HG03442 (cell line): Measurements from ENCODE around the gene BAG2.

Source experiments
- ATAC-seq: cut with Tn5 transposase; IDR thresholded peaks from one replicate; pipeline ENCODE4 v1.9.1; 2021; ENCODE audit warnings: mild to moderate bottlenecking, moderate library complexity; ENCODE audit not compliant: unreplicated experiment

The BAG2 gene

GRCh38 chr6:57173886-57174510 lies 1.9 kb downstream of the BAG2 start:
- ATAC-seq: no peak

- ATAC-seq: no peak
These were observed 2.4 kb downstream of the BAG2 start for GRCh38 chr6:57174511-57174907.

- no peak for ATAC-seq
These were observed 5.6 kb downstream of the BAG2 start for GRCh38 chr6:57177545-57178265.

GRCh38 chr6:57180596-57180995 lies 8.5 kb downstream of the BAG2 start:
- ATAC-seq: no peak

GRCh38 chr6:57182017-57182432 lies 9.9 kb downstream of the BAG2 start:
- ATAC-seq: no peak

GRCh38 chr6:57183336-57183735 lies 11.2 kb downstream of the BAG2 start:
- no peak for ATAC-seq

GRCh38 chr6:57190140-57190539 lies 18.0 kb downstream of the BAG2 start:
- no peak for ATAC-seq

GRCh38 chr6:57193177-57193576 lies 21.1 kb downstream of the BAG2 start:
- no peak for ATAC-seq

GRCh38 chr6:57195457-57195856 lies 23.3 kb downstream of the BAG2 start:
- no peak for ATAC-seq

GRCh38 chr6:57198926-57199636 lies 27.0 kb downstream of the BAG2 start:
- ATAC-seq: no peak

- no peak for ATAC-seq
These were observed 29.6 kb downstream of the BAG2 start for GRCh38 chr6:57201718-57202117.

- ATAC-seq: no peak
These were observed 33.6 kb downstream of the BAG2 start for GRCh38 chr6:57205550-57206328.

GRCh38 chr6:57207141-57207540 lies 35.0 kb downstream of the BAG2 start:
- ATAC-seq: no peak

- no peak for ATAC-seq
These were observed 35.7 kb downstream of the BAG2 start for GRCh38 chr6:57207872-57208271.

GRCh38 chr6:57209030-57209429 lies 36.9 kb downstream of the BAG2 start:
- ATAC-seq: no peak

- ATAC-seq: no peak
These were observed 37.9 kb downstream of the BAG2 start for GRCh38 chr6:57210060-57210459.

GRCh38 chr6:57215260-57215659 lies 43.1 kb downstream of the BAG2 start:
- ATAC-seq: no peak

- no peak for ATAC-seq
These were observed 44.3 kb downstream of the BAG2 start for GRCh38 chr6:57216235-57217101.

- no peak for ATAC-seq
These were observed 45.1 kb downstream of the BAG2 start for GRCh38 chr6:57217270-57217669.

GRCh38 chr6:57220083-57220703 lies 48.1 kb downstream of the BAG2 start:
- ATAC-seq: no peak
